Prostate gland (tissue), 2 donors: ENCODE measurements around the gene ANKRD13C.

Experiments
- CTCF ChIP-seq, 4 experiments: fragments of 200-600 bp in 2 of 4; fragments of 450-650 bp in 2 of 4; sonication (generic) in 2 of 4; IDR thresholded peaks; 1 replicate in 3 of 4; 2 replicates in 1 of 4; pipeline ENCODE4 v1.5.1; 2016 to 2019; ENCODE audit warnings: antibody characterized with exemption in 4 of 4, mild to moderate bottlenecking in 2 of 4, moderate library complexity in 2 of 4
- POLR2A ChIP-seq: fragments of 450-650 bp; IDR thresholded peaks from one replicate; pipeline ENCODE4 v1.6.1; 2016; ENCODE audit warnings: antibody characterized with exemption, mild to moderate bottlenecking
- POLR2AphosphoS5 ChIP-seq: sonication (generic); formaldehyde crosslinking; IDR thresholded peaks from one replicate; pipeline ENCODE4 v1.6.1; 2017; ENCODE audit warnings: antibody characterized with exemption

GRCh38 chr1:70392626-70393025 is 38.1 kb upstream of the ANKRD13C start:
- TF ChIP-seq POLR2A (no peak), POLR2AphosphoS5 (no peak), CTCF (IDR thresholded peaks at IDR 0.05) (no peak)
